Pulmonary artery endothelial cell (primary cell): ENCODE results near the gene GASK1A. TPM values are rescaled to one million over a fixed set of nuclear protein-coding genes. Genes with fewer than 3 reads are reported as not detected.
"Not testable (repeated sequence)": the region's sequence is repeated elsewhere in the genome, so short reads cannot be mapped to it uniquely, and the experiment has no call there.

Experiments used
- DNase-seq: peaks from one replicate; pipeline ENCODE4 v3.0.0-alpha.2; 2011; ENCODE audit warnings: low read depth, low spot score
- total RNA-seq: library from RNA; depleted of rRNA; stranded (reverse); fragments of >200 nt; gene quantifications from 2 replicates; pipeline ENCODE4 v1.2.3, GENCODE V29; 2014

Gene GASK1A
- total RNA-seq, 1 donor from 2014 or later: under 0.01 TPM

- no peak for DNase-seq
Observed at GRCh38 chr3:43031485-43031884, 52.4 kb downstream of the GASK1A start.

- no peak for DNase-seq
Observed at GRCh38 chr3:43031889-43032545, 52.9 kb downstream of the GASK1A start.

- DNase-seq: no peak
Observed at GRCh38 chr3:43032646-43033628, 53.8 kb downstream of the GASK1A start.

DNA sequence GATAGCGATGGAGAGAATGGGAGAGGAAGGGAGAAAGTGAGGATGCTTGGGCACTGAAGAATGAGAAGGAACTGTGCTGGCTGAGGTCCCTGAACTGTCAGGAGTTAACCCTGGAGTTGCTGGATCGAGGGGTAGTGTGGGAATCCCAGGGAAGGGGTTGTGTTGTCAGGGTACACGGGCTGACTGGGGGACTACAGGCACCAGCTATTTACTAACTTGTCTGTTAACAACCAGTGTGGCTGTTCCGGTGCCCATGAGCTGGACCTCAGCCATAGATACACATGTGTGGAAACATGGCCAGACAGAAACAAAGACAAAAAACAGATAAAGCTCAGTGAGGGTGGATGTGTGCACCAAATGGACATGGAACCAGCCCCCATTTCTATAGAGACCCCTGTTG is 55.1 kb downstream of the GASK1A start:
- DNase-seq: no peak

GRCh38 chr3:43034911-43035310 is 55.8 kb downstream of the GASK1A start:
- no peak for DNase-seq

- DNase-seq: no peak
Observed at GRCh38 chr3:43035801-43036365, 56.8 kb downstream of the GASK1A start.

DNA sequence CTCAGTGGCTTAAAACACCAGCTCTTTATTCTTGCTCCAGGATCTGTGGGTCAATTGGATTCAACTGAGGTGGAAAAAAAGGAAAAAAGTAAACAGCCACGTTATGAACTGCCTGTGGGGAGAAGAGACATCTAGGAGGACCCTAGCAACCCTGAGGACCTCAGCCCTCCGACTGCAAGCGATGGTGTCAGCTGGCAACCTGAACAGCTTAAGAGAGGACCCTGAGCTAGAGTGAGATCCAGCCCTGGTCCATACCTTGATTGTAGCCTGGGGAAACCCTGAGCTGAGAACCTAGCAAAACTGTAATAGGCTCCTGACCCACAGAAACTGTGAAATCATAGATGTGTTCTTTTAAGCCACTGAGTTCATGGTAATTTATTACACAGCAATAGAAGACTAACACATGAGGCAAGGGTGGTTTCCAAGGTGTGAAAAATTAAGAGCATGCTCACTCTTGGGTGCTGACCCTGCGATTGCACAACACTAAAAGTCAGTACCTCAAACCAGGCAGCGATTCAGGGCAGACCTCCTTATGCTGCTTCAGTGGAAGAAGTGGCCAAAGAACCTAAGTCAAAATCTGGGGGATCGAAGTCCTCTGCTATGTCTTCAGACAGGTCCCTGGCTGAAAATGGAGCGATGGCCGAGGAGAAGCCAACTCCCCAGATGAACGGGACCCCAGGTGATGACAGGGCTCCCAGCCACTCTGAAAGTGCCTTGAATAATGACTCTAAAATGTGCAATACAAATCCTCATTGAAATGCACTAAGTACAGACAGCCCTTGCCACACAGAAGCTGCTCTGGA is 57.7 kb downstream of the GASK1A start:
- DNase-seq: no peak

GRCh38 chr3:43038010-43038409 is 58.9 kb downstream of the GASK1A start:
- DNase-seq: no peak

DNA sequence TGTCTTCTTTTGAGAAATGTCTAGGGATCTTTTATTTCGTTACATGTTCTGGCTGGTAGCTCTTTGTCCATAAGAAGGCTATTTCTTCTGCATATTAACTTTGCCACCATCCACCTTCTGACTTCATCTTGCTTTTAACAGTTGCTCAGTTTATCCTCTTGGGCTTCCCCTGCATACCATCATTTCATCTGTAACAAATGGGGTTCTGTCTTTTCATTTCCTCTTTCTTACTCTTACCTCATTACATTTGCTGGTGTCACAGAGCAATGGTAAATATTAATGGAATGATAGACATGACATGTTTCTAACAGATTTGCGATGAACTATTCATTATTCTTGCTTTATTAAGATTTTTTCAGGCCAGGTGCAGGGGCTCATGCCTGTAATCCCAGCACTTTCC is 62.4 kb downstream of the GASK1A start:
- no peak for DNase-seq

DNA sequence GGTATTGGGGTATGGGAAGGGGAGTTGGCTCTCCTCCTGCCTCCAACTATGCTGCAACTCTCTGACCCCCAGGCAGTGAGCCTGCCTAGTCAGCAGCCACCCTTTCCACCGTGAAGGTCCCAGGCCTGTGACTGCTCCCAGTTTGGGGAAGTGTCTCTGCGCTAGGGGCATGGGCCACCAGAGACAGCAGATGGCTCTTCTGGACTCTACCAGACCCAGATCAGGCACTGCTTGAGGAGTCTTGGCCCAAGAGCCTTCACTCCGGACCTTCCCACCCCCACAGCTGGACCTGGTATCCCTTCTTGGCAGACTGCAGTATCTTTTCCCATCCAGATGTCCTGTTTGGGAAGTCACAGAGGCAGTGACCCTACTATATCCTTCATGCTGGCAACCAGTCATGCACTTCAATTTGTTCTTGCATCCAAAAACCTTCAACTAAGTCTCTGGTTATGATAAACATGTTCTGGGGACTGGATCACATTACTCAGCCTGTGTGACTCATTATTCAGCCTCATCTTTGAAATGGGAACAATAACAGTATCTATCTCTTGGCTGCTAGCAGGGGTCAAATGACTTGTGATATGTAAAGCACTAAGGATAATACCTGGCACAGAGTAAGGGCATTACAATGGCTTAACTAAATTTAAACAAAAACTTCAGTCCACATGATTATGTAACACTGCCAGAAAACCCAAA is 64.1 kb downstream of the GASK1A start:
- DNase-seq: no peak

DNA sequence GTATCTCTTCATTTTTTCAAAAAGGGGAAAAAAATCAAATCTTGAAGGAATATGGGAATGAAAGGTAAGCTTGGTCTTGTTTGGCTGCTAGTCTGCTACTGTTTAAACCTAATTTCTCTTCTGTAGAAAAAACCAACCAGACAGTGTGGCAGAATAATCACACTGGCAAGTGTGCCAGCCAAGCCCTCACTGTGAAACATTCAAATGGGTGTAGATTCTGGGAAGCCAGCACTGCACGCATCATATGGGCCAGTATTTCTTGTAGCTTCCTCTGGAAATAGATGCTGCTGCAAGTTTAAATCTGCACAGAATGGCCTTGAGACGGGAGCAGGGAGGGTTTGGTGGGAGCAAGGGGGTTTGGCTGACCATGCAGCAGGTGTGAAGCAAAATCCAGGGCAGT is 64.7 kb downstream of the GASK1A start:
- no peak for DNase-seq

- DNase-seq: not testable (repeated sequence)
Observed at GRCh38 chr3:43045079-43045478, 66.0 kb downstream of the GASK1A start.

DNA sequence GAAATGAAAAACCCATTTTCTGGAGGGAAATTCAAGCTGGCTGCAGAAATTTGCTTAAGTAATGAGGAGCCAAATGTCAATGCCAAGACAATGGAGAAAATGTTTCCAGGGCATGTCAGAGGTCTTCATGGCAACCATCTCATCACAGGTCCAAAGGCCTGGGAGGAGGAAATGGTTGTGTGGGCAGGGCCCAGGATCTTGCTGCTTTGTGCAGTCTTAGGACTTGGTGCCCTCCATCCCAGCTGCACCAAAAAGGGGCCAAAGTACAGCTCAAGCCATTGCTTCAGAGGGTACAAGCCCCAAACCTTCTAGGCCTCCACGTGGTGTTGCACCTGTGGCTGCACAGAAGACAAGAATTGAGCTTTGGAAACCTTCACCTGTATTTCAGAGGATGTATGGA is 67.5 kb downstream of the GASK1A start:
- no peak for DNase-seq

GRCh38 chr3:43048470-43048869 is 69.4 kb downstream of the GASK1A start:
- DNase-seq: no peak

DNA sequence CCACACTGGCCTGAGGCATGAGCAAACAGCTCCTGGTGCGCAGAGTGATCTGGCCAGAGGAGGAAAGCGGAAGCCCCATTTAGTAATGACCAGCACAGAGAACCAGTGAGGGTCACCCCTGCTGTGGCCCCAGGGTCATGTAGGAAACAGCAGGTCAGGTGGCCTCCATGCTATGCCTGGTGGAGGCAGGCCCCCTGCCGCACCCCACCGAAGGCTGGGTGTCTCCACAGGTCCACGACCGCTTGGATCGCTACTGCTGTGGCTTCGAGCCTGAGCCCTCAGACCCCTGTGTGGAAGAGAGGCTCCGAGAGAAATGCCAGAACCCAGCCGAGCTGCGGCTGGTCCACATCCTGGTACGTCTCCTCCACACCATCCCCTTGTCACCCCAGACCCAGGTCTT is 74.2 kb downstream of the GASK1A start:
- no peak for DNase-seq

- DNase-seq: no peak
Observed at GRCh38 chr3:43054754-43055153, 75.6 kb downstream of the GASK1A start.

DNA sequence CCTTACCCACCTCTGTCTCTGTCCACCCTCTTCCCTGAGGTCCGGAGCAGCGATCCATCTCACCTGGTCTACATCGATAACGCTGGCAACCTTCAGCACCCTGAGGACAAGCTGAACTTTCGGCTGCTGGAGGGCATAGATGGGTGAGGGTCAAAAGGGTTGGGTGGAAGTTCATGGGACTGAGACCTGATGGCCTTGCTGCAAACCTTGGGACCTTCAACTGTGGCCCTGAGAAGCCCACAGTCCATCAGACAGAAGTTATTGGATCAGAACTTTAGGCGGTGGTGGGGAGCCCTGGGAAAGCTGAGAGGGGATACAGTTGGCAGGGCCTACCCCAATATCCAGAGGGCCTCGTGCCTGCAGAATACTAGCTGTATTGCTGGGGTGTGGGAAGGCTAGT is 76.3 kb downstream of the GASK1A start:
- no peak for DNase-seq

- DNase-seq: no peak
Observed at GRCh38 chr3:43055806-43056770, 77.0 kb downstream of the GASK1A start.

GRCh38 chr3:43059456-43059855 is 80.3 kb downstream of the GASK1A start:
- no peak for DNase-seq
